Liver (tissue), 9 donors: ENCODE measurements around the gene LSM5. TPM values are rescaled to one million over a fixed set of nuclear protein-coding genes. Genes with fewer than 3 reads are reported as not detected.

ENCODE experiments used
- DNase-seq: peaks from one replicate; pipeline ENCODE4 v3.0.0-alpha.2; 2017; ENCODE audit warnings: low spot score
- H3K27ac ChIP-seq, 2 donors: one replicate each; pipeline ENCODE4 v1.7.0; 2013; ENCODE audit warnings: inconsistent platforms in 2 of 2, low read length in 2 of 2, control low read depth in 1 of 2, low read depth in 1 of 2, mild to moderate bottlenecking in 1 of 2
- H3K27me3 ChIP-seq, 4 donors: one replicate each; pipeline versions ENCODE4 v1.6.1 to v1.7.0; 2013; ENCODE audit warnings: low read length in 3 of 4, inconsistent platforms in 1 of 4, mild to moderate bottlenecking in 1 of 4, moderate library complexity in 1 of 4; ENCODE audit not compliant: control insufficient read depth in 4 of 4, insufficient read depth in 4 of 4
- H3K36me3 ChIP-seq, 4 donors: one replicate each; pipeline versions ENCODE4 v1.6.1 to v1.7.0; 2013; ENCODE audit warnings: low read length in 3 of 4, mild to moderate bottlenecking in 3 of 4, low read depth in 1 of 4, moderate library complexity in 1 of 4; ENCODE audit not compliant: control insufficient read depth in 4 of 4, insufficient read depth in 3 of 4
- H3K4me1 ChIP-seq, 4 donors: one replicate each; pipeline versions ENCODE4 v1.6.1 to v1.7.0; 2013; ENCODE audit warnings: low read length in 3 of 4, mild to moderate bottlenecking in 3 of 4, moderate library complexity in 1 of 4; ENCODE audit not compliant: control insufficient read depth in 4 of 4, insufficient read depth in 4 of 4
- H3K4me3 ChIP-seq, 3 donors: one replicate each; pipeline versions ENCODE4 v1.6.1 to v1.7.0; 2013; ENCODE audit warnings: low read length in 3 of 3, control low read depth in 1 of 3, low read depth in 1 of 3, mild to moderate bottlenecking in 1 of 3
- H3K9ac ChIP-seq, 2 donors: one replicate each; pipeline ENCODE4 v1.7.0; 2013; ENCODE audit warnings: low read length in 2 of 2, mild to moderate bottlenecking in 2 of 2, moderate library complexity in 2 of 2, control low read depth in 1 of 2, low read depth in 1 of 2
- H3K9me3 ChIP-seq, 4 donors: one replicate each; pipeline versions ENCODE4 v1.6.1 to v1.7.0; 2013; ENCODE audit warnings: low read length in 3 of 4; ENCODE audit not compliant: control insufficient read depth in 4 of 4
- EGR1 ChIP-seq, 2 donors: IDR thresholded peaks; 2 replicates each; pipeline ENCODE4 v1.6.1; 2016 to 2018; ENCODE audit warnings: antibody characterized with exemption in 2 of 2, low read depth in 2 of 2
- GABPA ChIP-seq, 2 donors: IDR thresholded peaks in 1 of 2; conservative IDR thresholded peaks in 1 of 2; 2 replicates each; pipeline ENCODE4 v1.6.1; 2016; ENCODE audit warnings: antibody characterized with exemption in 2 of 2, mild to moderate bottlenecking in 1 of 2, moderate library complexity in 1 of 2
- HNF4A ChIP-seq, 2 donors: conservative IDR thresholded peaks; 2 replicates each; pipeline ENCODE4 v1.6.1; 2016; ENCODE audit warnings: antibody characterized with exemption in 2 of 2, mild to moderate bottlenecking in 2 of 2
- HNF4G ChIP-seq: IDR thresholded peaks from 2 replicates; pipeline ENCODE4 v1.6.1; 2016; ENCODE audit warnings: antibody characterized with exemption
- JUND ChIP-seq, 2 donors: IDR thresholded peaks; 2 replicates each; pipeline ENCODE4 v1.6.1; 2016; ENCODE audit warnings: antibody characterized with exemption in 2 of 2
- NR2F2 ChIP-seq: IDR thresholded peaks from 2 replicates; pipeline ENCODE4 v1.6.1; 2016; ENCODE audit warnings: antibody characterized with exemption
- RAD21 ChIP-seq, 2 donors: IDR thresholded peaks; 2 replicates each; pipeline ENCODE4 v1.6.1; 2016; ENCODE audit warnings: antibody characterized with exemption in 2 of 2, mild to moderate bottlenecking in 2 of 2
- RXRA ChIP-seq, 2 donors: IDR thresholded peaks; 2 replicates each; pipeline ENCODE4 v1.6.1; 2017 to 2018; ENCODE audit warnings: antibody characterized with exemption in 2 of 2, mild to moderate bottlenecking in 1 of 2
- YY1 ChIP-seq: IDR thresholded peaks from 2 replicates; pipeline ENCODE4 v1.6.1; 2016; ENCODE audit warnings: antibody characterized with exemption, mild to moderate bottlenecking
- WGBS: extraction: QIAGEN DNeasy Blood & Tissue Kit; methylation state at CpG from one replicate; pipeline ENCODE4 v1.1.7; 2013; 5-methylcytosine and 5-hydroxymethylcytosine counted together
- polyA plus RNA-seq, 2 donors: library from polyadenylated mRNA; stranded (reverse) in 1 of 2; unstranded in 1 of 2; fragments of 200-250 nt in 1 of 2; fragments of >200 nt in 1 of 2; fragmentation: Nextera tagmentation in 1 of 2; extraction: Ambion mirVana in 1 of 2; gene quantifications; one replicate each; pipeline versions ENCODE4 v1.2.1 to v1.2.3, GENCODE V29; 2013 to 2015
- total RNA-seq, 2 donors: library from RNA; depleted of rRNA; stranded (reverse); fragments of >200 nt; gene quantifications; one replicate each; pipeline ENCODE4 v1.2.3, GENCODE V29; 2014
- TF ChIP-seq, protein P1 (sequence below): IDR thresholded peaks from 2 replicates; pipeline ENCODE4 v1.6.1; 2016; ENCODE audit warnings: antibody characterized with exemption, mild to moderate bottlenecking
- TF ChIP-seq, protein P2 (sequence below): fragments of 150-350 bp; IDR thresholded peaks from 2 replicates; pipeline ENCODE4 v1.5.1; 2017; ENCODE audit warnings: improper control_type of control experiment, low read depth, low read length; ENCODE audit not compliant: missing input control
- donor health status: healthy.
- donor health status: healthy.
- donor health status: healthy.
- donor health status: healthy.
- donor health status: healthy.

Gene LSM5
- total and polyA plus RNA-seq, 4 donors = 6.0 to 74.1 (median 25.8) TPM

DNA sequence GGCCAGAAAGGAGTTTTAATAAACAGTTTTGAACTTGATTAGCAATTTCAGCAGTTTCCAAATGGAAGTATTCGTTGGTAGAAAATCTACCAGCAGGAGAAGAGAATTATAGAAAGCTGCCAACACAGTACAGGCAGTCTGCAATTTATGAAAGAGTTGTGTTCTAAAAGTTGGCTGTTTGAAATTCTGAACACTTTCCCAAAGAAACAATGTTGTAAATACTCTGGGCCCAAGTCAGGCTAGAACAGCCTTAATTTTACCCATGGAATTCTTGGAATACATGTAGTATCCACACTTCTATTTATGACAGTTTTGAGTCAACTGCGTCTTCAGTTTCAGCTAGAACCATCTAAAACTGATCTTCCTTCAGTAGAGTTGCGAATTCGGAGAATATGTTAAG, 47.6 kb upstream of the LSM5 start (continued):
- TF ChIP-seq, protein P1, sequence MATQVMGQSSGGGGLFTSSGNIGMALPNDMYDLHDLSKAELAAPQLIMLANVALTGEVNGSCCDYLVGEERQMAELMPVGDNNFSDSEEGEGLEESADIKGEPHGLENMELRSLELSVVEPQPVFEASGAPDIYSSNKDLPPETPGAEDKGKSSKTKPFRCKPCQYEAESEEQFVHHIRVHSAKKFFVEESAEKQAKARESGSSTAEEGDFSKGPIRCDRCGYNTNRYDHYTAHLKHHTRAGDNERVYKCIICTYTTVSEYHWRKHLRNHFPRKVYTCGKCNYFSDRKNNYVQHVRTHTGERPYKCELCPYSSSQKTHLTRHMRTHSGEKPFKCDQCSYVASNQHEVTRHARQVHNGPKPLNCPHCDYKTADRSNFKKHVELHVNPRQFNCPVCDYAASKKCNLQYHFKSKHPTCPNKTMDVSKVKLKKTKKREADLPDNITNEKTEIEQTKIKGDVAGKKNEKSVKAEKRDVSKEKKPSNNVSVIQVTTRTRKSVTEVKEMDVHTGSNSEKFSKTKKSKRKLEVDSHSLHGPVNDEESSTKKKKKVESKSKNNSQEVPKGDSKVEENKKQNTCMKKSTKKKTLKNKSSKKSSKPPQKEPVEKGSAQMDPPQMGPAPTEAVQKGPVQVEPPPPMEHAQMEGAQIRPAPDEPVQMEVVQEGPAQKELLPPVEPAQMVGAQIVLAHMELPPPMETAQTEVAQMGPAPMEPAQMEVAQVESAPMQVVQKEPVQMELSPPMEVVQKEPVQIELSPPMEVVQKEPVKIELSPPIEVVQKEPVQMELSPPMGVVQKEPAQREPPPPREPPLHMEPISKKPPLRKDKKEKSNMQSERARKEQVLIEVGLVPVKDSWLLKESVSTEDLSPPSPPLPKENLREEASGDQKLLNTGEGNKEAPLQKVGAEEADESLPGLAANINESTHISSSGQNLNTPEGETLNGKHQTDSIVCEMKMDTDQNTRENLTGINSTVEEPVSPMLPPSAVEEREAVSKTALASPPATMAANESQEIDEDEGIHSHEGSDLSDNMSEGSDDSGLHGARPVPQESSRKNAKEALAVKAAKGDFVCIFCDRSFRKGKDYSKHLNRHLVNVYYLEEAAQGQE = no peak
- TF ChIP-seq EGR1 (IDR thresholded peaks at IDR 0.05; ENCODE audit: low read depth in 2 of 2) = no peak
- no peak for TF ChIP-seq RXRA (IDR thresholded peaks at IDR 0.05)
- TF ChIP-seq NR2F2 = no peak
- TF ChIP-seq GABPA (IDR thresholded peaks at IDR 0.05 in 1 of 2, conservative IDR thresholded peaks at IDR 0.05 in 1 of 2) = no peak
- TF ChIP-seq, protein P2, sequence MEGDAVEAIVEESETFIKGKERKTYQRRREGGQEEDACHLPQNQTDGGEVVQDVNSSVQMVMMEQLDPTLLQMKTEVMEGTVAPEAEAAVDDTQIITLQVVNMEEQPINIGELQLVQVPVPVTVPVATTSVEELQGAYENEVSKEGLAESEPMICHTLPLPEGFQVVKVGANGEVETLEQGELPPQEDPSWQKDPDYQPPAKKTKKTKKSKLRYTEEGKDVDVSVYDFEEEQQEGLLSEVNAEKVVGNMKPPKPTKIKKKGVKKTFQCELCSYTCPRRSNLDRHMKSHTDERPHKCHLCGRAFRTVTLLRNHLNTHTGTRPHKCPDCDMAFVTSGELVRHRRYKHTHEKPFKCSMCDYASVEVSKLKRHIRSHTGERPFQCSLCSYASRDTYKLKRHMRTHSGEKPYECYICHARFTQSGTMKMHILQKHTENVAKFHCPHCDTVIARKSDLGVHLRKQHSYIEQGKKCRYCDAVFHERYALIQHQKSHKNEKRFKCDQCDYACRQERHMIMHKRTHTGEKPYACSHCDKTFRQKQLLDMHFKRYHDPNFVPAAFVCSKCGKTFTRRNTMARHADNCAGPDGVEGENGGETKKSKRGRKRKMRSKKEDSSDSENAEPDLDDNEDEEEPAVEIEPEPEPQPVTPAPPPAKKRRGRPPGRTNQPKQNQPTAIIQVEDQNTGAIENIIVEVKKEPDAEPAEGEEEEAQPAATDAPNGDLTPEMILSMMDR = no peak

DNA sequence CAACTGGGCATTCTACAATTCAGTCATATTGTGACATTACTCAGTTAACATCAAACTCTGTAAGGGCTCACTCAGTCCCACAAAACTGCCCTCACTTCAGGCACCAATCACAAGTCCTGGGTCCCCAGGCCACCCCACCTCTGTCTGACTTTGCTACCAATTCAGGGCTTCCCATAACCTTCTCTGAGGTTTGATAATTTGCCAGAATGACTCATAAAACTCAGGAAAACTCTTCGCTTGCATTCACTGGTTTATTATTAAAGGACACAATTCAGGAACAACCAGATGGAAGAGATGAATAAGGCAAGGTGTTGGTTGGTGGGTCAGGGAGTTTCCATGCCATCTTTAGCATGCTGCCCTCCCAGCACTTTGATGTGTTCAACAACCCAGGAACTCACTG, 46.4 kb upstream of the LSM5 start:
- H3K27me3 ChIP-seq = no peaks in the 10 kb centered on the region
- no peak overlapping the region for H3K27ac ChIP-seq
- H3K9ac ChIP-seq = no peak overlapping the region
- no peaks in the 10 kb centered on the region for H3K9me3 ChIP-seq
- no peak for DNase-seq
- WGBS = 39% methylated on average over 1 of the region's 1 CpG
- H3K4me3 ChIP-seq = no peak overlapping the region
- no peak for TF ChIP-seq YY1
- no peak for TF ChIP-seq EGR1 (IDR thresholded peaks at IDR 0.05; ENCODE audit: low read depth in 2 of 2)
- no peak for TF ChIP-seq JUND (IDR thresholded peaks at IDR 0.05)
- TF ChIP-seq, protein P2 = no peak
- TF ChIP-seq HNF4A (conservative IDR thresholded peaks at IDR 0.05) = no peak
- H3K4me1 ChIP-seq = no peaks in the 10 kb centered on the region
- H3K36me3 ChIP-seq = peaks cover 0 to 2% (median 0%) of the 10 kb centered on the region in 4 donors

DNA sequence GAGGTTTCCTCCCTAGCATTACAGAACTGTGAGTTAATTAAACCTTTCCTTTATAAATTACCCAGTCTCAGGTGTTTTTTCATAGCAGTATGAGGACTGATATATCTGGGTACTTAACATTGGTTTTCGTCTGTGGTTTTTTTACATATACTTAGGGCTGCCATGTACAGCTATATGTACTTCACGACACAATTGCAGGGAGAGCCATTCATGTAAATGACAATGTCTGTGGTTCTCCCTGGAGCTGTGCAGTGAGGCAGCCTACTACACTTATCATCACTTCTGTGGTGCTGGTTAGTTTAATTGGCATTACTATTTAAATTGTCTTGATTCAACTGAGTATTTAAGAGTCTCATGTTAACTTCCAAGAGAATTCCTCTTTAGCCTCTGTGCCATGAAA, 45.8 kb upstream of the LSM5 start:
- no peak overlapping the region for H3K27ac ChIP-seq
- TF ChIP-seq NR2F2 = no peak
- TF ChIP-seq, protein P1 = no peak
- TF ChIP-seq GABPA (IDR thresholded peaks at IDR 0.05 in 1 of 2, conservative IDR thresholded peaks at IDR 0.05 in 1 of 2) = no peak
- TF ChIP-seq, protein P2 = no peak
- no peak for TF ChIP-seq RAD21 (IDR thresholded peaks at IDR 0.05)
- TF ChIP-seq RXRA (IDR thresholded peaks at IDR 0.05) = no peak
- TF ChIP-seq HNF4G = no peak
- no peaks in the 10 kb centered on the region for H3K27me3 ChIP-seq
- H3K4me1 ChIP-seq = peaks cover 0 to under 1% (median 0%) of the 10 kb centered on the region in 4 donors
- H3K36me3 ChIP-seq = peaks cover 0 to 2% (median 0%) of the 10 kb centered on the region in 4 donors
- no peak for DNase-seq
- no peak overlapping the region for H3K4me3 ChIP-seq
- 96% methylated on average over 2 of the region's 2 CpGs for WGBS
- no peaks in the 10 kb centered on the region for H3K9me3 ChIP-seq
- H3K9ac ChIP-seq = no peak overlapping the region
